Right lobe of liver (tissue), 4 donors: Measurements from ENCODE around the gene SLC49A3.

Experiments
- POLR2A ChIP-seq: fragments of 450-650 bp; IDR thresholded peaks from one replicate; pipeline ENCODE4 v1.6.1; 2017; ENCODE audit warnings: antibody characterized with exemption, mild to moderate bottlenecking
- TF ChIP-seq, protein P1 (sequence below), 4 donors: fragments of 200-600 bp in 3 of 4; fragments of 450-650 bp in 1 of 4; IDR thresholded peaks; one replicate each; pipeline versions ENCODE4 v1.5.1 to v1.8.0; 2016 to 2022; ENCODE audit warnings: antibody characterized with exemption in 4 of 4, mild to moderate bottlenecking in 2 of 4
- donor health status: DM: no; HTN: no; CAD: no.
- donor health status: DM: no; HTN: no; CAD: no.
- donor health status: DM: no; HTN: yes; CAD: no.

DNA sequence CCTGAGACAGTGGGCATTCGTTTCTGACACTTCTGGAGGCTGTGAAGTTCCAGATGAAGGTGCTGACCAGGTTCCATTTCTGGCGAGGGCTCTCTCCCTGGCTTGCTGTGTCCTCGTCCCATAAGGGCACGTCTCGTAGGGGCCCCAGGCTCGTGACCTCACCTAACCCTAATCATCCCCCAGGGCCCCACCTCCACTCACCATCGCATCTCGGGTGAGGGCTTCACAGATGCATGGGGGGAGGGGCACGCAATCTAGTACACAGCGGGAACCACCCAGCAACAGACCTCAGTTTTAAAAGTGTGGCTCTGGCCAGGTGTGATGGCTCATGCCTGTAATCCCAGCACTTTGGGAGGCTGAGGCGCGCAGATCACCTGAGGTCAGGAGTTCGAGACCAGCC lies 41.5 kb downstream of the SLC49A3 start:
- TF ChIP-seq POLR2A, result no peak
- TF ChIP-seq, protein P1, sequence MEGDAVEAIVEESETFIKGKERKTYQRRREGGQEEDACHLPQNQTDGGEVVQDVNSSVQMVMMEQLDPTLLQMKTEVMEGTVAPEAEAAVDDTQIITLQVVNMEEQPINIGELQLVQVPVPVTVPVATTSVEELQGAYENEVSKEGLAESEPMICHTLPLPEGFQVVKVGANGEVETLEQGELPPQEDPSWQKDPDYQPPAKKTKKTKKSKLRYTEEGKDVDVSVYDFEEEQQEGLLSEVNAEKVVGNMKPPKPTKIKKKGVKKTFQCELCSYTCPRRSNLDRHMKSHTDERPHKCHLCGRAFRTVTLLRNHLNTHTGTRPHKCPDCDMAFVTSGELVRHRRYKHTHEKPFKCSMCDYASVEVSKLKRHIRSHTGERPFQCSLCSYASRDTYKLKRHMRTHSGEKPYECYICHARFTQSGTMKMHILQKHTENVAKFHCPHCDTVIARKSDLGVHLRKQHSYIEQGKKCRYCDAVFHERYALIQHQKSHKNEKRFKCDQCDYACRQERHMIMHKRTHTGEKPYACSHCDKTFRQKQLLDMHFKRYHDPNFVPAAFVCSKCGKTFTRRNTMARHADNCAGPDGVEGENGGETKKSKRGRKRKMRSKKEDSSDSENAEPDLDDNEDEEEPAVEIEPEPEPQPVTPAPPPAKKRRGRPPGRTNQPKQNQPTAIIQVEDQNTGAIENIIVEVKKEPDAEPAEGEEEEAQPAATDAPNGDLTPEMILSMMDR (IDR thresholded peaks at IDR 0.05), result no peak
